ENCODE results near the gene CACNA2D3. TPM values are rescaled to one million over a fixed set of nuclear protein-coding genes. Genes with fewer than 3 reads are reported as not detected.

Gene CACNA2D3
- total RNA-seq, 2 experiments from 2014 or later: not detected

Other genes starting within 250 kb of the CACNA2D3 start
- gene ACTR8, start 240.4 kb upstream of the CACNA2D3 start, total RNA-seq: 10 to 100 TPM; 34.6 to 36.4 TPM
- 10 to 100 TPM; 51.5 to 52.4 TPM for gene SELENOK, start 230.7 kb upstream of the CACNA2D3 start, total RNA-seq

Measured in activated CD8-positive, alpha-beta memory T cell treated with anti-CD3 and anti-CD28 coated beads for 36 hours (primary cell).